Activated CD8-positive, alpha-beta T cell treated with anti-CD3 and anti-CD28 coated beads for 36 hours (primary cell): ENCODE results near the gene PCTP. TPM values are rescaled to one million over a fixed set of nuclear protein-coding genes. Genes with fewer than 3 reads are reported as not detected.

Experiments used
- ATAC-seq: fragments of 200-7000 bp; cut with Tn5 transposase; one replicate; pipeline ENCODE4 v1.10.0; 2021; ENCODE audit warnings: mild to moderate bottlenecking, moderate library complexity
- CTCF ChIA-PET: fragments of 350-600 bp; sonication (Branson Sonifier 250); formaldehyde crosslinking; loops from one replicate; lab custom pipeline; 2021; ENCODE audit warnings: antibody characterized with exemption; lab: Charles Lee
- POLR2A ChIA-PET: fragments of 350-600 bp; sonication (Branson Sonifier 250); formaldehyde crosslinking; loops from one replicate; lab custom pipeline; 2021; ENCODE audit warnings: antibody characterized with exemption; lab: Charles Lee
- DNase-seq: peaks from one replicate; pipeline ENCODE4 v3.0.0-alpha.2; 2020
- H3K27ac Mint-ChIP-seq: one replicate; pipeline ENCODE4 v1.8.0; 2021; ENCODE audit warnings: mild to moderate bottlenecking, mixed read lengths
- H3K27me3 Mint-ChIP-seq: one replicate; pipeline ENCODE4 v1.8.0; 2021; ENCODE audit warnings: mixed read lengths
- H3K36me3 Mint-ChIP-seq: one replicate; pipeline ENCODE4 v1.8.0; 2021; ENCODE audit warnings: low read depth, mixed read lengths
- H3K4me1 Mint-ChIP-seq: one replicate; pipeline ENCODE4 v1.8.0; 2021; ENCODE audit warnings: low read depth, mixed read lengths
- H3K4me3 Mint-ChIP-seq: one replicate; pipeline ENCODE4 v1.8.0; 2021; ENCODE audit warnings: mild to moderate bottlenecking, moderate library complexity, mixed read lengths
- H3K9me3 Mint-ChIP-seq: one replicate; pipeline ENCODE4 v1.8.0; 2021; ENCODE audit warnings: mixed read lengths
- CTCF ChIP-seq: fragments of 200-600 bp; IDR thresholded peaks from one replicate; pipeline ENCODE4 v1.8.0; 2022; ENCODE audit warnings: antibody characterized with exemption, mild to moderate bottlenecking
- intact Hi-C: fragments of 100-400 bp; cut with micrococcal nuclease; formaldehyde crosslinking; loops from one replicate; pipeline ENCODE4 v1.10.0; 2022
- total RNA-seq, 2 experiments: library from RNA; stranded (reverse); gene quantifications; one replicate each; pipeline ENCODE4 v1.2.3, GENCODE V29; 2021

PCTP gene
- total RNA-seq, 2 experiments from 2014 or later: 6.6 to 7.7 TPM

GRCh38 chr17:55710410-55710809 is 40.4 kb upstream of the PCTP start:
- Mint-ChIP-seq H3K27me3 (peaks cover 12% of the 10 kb centered on the region), H3K9me3 (no peaks in the 10 kb centered on the region), H3K36me3 (no peaks in the 10 kb centered on the region), H3K27ac (no peak overlapping the region), H3K4me1 (no peaks in the 10 kb centered on the region), H3K4me3 (no peak overlapping the region)
- CTCF ChIA-PET: interaction anchor here (1.6 kb wide), 1 partner anchor 8 kb away, joined by 8 read pairs; no protein-coding TSS in a partner anchor
- ATAC-seq (no peak), DNase-seq (no peak)
- TF ChIP-seq CTCF: no peak
- intact Hi-C loops: no loop called here
- POLR2A ChIA-PET: no interaction called here

GRCh38 chr17:55710829-55711496 is 39.9 kb upstream of the PCTP start:
- DNase-seq (no peak), ATAC-seq (no peak)
- intact Hi-C loops: no loop called here
- Mint-ChIP-seq H3K4me1 (no peaks in the 10 kb centered on the region), H3K27ac (no peak overlapping the region), H3K9me3 (no peaks in the 10 kb centered on the region), H3K27me3 (peaks cover 12% of the 10 kb centered on the region), H3K4me3 (no peak overlapping the region), H3K36me3 (no peaks in the 10 kb centered on the region)
- TF ChIP-seq CTCF: no peak
- ChIA-PET POLR2A (no interaction called here), CTCF (no interaction called here)

- no peak overlapping the region for H3K27ac Mint-ChIP-seq
- CTCF ChIA-PET: interaction anchor here (0.8 to 3.7 kb wide), 28 partner anchors 8 to 324 kb away, joined by 3 to 26 read pairs (median 4); partner anchors contain the start of gene PCTP
- POLR2A ChIA-PET: no interaction called here
- H3K9me3 Mint-ChIP-seq: no peaks in the 10 kb centered on the region
- DNase-seq: no peak
- intact Hi-C loops: loop anchor here (5.0 kb wide), 1 partner anchor 190 kb away; no protein-coding TSS in a partner anchor
- no peak for TF ChIP-seq CTCF
- H3K36me3 Mint-ChIP-seq: no peaks in the 10 kb centered on the region
- no peaks in the 10 kb centered on the region for H3K4me1 Mint-ChIP-seq
- no peak overlapping the region for H3K4me3 Mint-ChIP-seq
- peaks cover 19% of the 10 kb centered on the region for H3K27me3 Mint-ChIP-seq
- no peak for ATAC-seq
Measured at GRCh38 chr17:55717432-55717831, 33.4 kb upstream of the PCTP start.

GRCh38 chr17:55717898-55718735 is 32.7 kb upstream of the PCTP start:
- intact Hi-C loops: loop anchor here (5.0 kb wide), 1 partner anchor 191 kb away; no protein-coding TSS in a partner anchor
- no peak overlapping the region for H3K27ac Mint-ChIP-seq
- no peak for ATAC-seq
- H3K4me1 Mint-ChIP-seq: no peaks in the 10 kb centered on the region
- ChIA-PET POLR2A (no interaction called here), CTCF (interaction anchor here (0.8 to 3.7 kb wide), 29 partner anchors 8 to 325 kb away, joined by 3 to 26 read pairs (median 4); partner anchors contain the start of gene PCTP)
- TF ChIP-seq CTCF: peak; percentile 74
- H3K9me3 Mint-ChIP-seq: no peaks in the 10 kb centered on the region
- no peaks in the 10 kb centered on the region for H3K36me3 Mint-ChIP-seq
- peaks cover 25% of the 10 kb centered on the region for H3K27me3 Mint-ChIP-seq
- DNase-seq: peak; percentile 87
- no peak overlapping the region for H3K4me3 Mint-ChIP-seq
